ENCODE measurements around the gene MASTL.

The MASTL gene

DNA sequence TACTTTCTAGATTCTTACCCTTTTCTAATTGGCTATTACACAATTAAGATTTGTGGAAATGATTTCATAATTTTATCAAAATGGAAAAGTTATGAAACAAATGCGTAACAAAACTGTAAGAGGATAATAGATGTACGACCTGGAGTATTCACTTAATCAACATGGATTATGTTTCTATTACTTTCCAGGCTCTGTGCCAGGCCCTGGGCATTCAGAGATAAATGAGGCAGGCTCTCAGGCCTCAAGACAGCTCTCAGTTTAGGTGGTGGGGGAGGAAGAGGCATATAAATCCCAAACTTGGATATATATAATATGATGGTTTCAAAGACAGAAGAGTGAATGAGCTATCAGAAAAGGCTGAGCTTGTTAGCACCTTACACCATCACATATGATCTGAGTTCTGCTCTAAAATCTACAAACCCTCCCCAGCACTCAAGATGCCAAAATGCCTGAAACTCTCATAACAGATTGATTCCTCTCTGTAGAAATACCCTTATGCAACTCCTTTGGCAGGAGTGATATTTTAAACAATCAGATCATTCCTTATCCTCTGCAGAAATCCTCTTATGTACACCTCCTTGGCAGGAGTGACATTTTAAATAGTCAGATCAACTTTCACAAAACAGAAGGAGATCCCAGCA is 42.9 kb downstream of the MASTL start:
- DNase-seq (ENCODE audit: low read depth): no peak
- H3K4me3 ChIP-seq (ENCODE audit: control insufficient read depth, low read depth, low read length): no peak overlapping the region
- no peak for TF ChIP-seq CTCF (IDR thresholded peaks at IDR 0.05; ENCODE audit: control insufficient read depth, insufficient read depth, low read depth, low read length, missing control alignments)

DNA sequence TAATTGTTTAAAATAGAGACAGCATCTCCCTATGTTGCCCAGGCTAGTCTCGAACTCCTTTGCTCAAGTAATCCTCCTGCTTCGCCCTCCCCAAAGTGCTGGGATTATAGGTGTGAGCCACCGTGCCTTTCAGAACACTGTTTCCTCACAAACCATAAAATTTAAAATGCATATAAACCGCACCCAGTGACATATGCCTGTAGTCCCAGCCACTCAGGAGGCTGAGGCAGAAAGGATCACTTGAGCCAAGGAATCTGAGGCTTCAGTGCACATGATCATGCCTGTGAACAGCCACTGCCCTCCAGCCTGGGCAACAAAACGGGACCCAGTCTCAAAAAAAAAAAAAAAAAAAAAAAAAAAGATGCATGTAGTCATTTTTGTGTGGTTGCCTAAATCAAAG is 48.7 kb downstream of the MASTL start:
- H3K4me3 ChIP-seq (ENCODE audit: control insufficient read depth, low read depth, low read length): no peak overlapping the region
- no peak for DNase-seq (ENCODE audit: low read depth)
- no peak for TF ChIP-seq CTCF (IDR thresholded peaks at IDR 0.05; ENCODE audit: control insufficient read depth, insufficient read depth, low read depth, low read length, missing control alignments)

GRCh38 chr10:27207350-27207749 is 52.2 kb downstream of the MASTL start:
- no peak overlapping the region for H3K4me3 ChIP-seq (ENCODE audit: control insufficient read depth, low read depth, low read length)
- no peak for TF ChIP-seq CTCF (IDR thresholded peaks at IDR 0.05; ENCODE audit: control insufficient read depth, insufficient read depth, low read depth, low read length, missing control alignments)
- DNase-seq (ENCODE audit: low read depth): no peak

- H3K4me3 ChIP-seq (ENCODE audit: control insufficient read depth, low read depth, low read length): no peak overlapping the region
- DNase-seq (ENCODE audit: low read depth): no peak
- peak; percentile 62 for TF ChIP-seq CTCF (IDR thresholded peaks at IDR 0.05; ENCODE audit: control insufficient read depth, insufficient read depth, low read depth, low read length, missing control alignments)
Measured at GRCh38 chr10:27223964-27224363, 68.8 kb downstream of the MASTL start.

GRCh38 chr10:27225011-27225590 is 69.9 kb downstream of the MASTL start:
- no peak for DNase-seq (ENCODE audit: low read depth)
- TF ChIP-seq CTCF (IDR thresholded peaks at IDR 0.05; ENCODE audit: control insufficient read depth, insufficient read depth, low read depth, low read length, missing control alignments): no peak
- no peak overlapping the region for H3K4me3 ChIP-seq (ENCODE audit: control insufficient read depth, low read depth, low read length)

DNA sequence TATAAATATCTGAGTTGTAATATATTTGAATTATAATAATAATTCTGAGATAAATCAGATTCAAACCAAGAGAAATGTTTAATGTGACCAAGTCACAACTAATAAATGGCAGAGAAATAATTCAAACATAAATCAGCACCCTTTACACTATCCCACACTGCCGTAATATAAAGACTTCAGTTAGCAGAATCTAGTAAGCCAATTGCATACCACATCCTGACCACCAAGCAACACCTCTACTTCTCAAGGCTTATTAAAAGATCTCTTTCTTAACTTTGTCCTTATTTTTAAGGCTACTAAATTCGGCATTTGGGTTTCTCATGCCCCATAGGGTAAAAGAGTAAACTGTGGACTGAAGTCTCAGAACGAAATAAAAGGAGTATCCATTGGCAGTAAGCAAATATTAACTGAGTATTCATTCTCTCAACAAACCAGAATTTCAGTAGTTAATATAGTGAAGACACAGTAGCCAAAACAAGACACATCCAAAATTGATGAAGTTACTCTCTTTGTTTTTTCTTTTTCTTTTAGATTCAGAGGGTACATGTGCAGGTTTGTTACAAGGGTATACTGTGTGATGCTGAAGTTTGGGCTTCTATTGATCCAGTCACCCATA is 70.6 kb downstream of the MASTL start:
- DNase-seq (ENCODE audit: low read depth): no peak
- no peak for TF ChIP-seq CTCF (IDR thresholded peaks at IDR 0.05; ENCODE audit: control insufficient read depth, insufficient read depth, low read depth, low read length, missing control alignments)
- H3K4me3 ChIP-seq (ENCODE audit: control insufficient read depth, low read depth, low read length): no peak overlapping the region
